Measurements from ENCODE around the gene LOXL4.

The LOXL4 gene

DNA sequence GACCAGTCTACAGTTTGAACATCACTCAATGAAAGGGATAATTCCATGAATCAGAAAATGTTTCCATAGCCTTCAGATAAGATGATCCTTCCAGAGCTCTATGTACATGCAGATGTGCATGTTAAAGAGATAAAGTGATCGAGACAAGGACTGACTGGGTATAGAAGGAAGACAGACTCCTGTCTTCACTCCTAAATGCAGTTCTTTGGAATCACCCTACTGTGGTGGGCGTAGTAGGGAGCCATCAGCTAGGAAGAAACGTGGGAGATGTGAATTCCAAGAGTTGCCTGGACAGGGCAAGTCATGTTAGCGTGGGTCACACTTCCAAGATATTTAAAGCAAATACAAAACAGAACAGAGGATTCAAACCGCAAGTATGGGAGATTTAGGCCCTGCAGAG lies 23.9 kb downstream of the LOXL4 start:
- no peak overlapping the region for H4K8ac ChIP-seq (ENCODE audit: low read depth, low read length)
- no peak overlapping the region for H3K4me2 ChIP-seq (ENCODE audit: low read length)
- H2BK120ac ChIP-seq (ENCODE audit: low read depth, low read length), result no peak overlapping the region
- no peak overlapping the region for H2AK5ac ChIP-seq (ENCODE audit: low read length)
- H4K5ac ChIP-seq (ENCODE audit: low read length), result no peak overlapping the region
- no peak overlapping the region for H3K23ac ChIP-seq (ENCODE audit: low read length)
- H3K4me3 ChIP-seq (ENCODE audit: low read length), result no peak overlapping the region
- no peaks in the 10 kb centered on the region for H3K27me3 ChIP-seq (ENCODE audit: insufficient read depth, low read length, poor library complexity)
- H3K4ac ChIP-seq (ENCODE audit: low read depth, low read length), result no peak overlapping the region
- no peaks in the 10 kb centered on the region for H3K79me1 ChIP-seq (ENCODE audit: low read length)
- H2BK15ac ChIP-seq (replicated peaks; ENCODE audit: low read depth), result no peak overlapping the region
- H3K9ac ChIP-seq (ENCODE audit: low read length), result no peak overlapping the region
- no peak overlapping the region for H3K56ac ChIP-seq (ENCODE audit: low read length)
- no peaks in the 10 kb centered on the region for H3K79me2 ChIP-seq (ENCODE audit: control insufficient read depth, insufficient read depth, low read length)
- H3K27ac ChIP-seq (ENCODE audit: low read depth, low read length), result no peak overlapping the region
- DNase-seq, result no peak
- H3K36me3 ChIP-seq (ENCODE audit: control insufficient read depth, insufficient read depth, low read length), result no peaks in the 10 kb centered on the region
- no peaks in the 10 kb centered on the region for H3K4me1 ChIP-seq (ENCODE audit: control insufficient read depth, low read depth, low read length)
- no CpG with 5 or more reads among the region's 5 CpGs for WGBS (ENCODE audit: extremely low coverage, insufficient coverage, low lambda C conversion rate)
- no peak overlapping the region for H3K18ac ChIP-seq (ENCODE audit: low read length)
- no peak overlapping the region for H2BK5ac ChIP-seq (ENCODE audit: low read length)

DNA sequence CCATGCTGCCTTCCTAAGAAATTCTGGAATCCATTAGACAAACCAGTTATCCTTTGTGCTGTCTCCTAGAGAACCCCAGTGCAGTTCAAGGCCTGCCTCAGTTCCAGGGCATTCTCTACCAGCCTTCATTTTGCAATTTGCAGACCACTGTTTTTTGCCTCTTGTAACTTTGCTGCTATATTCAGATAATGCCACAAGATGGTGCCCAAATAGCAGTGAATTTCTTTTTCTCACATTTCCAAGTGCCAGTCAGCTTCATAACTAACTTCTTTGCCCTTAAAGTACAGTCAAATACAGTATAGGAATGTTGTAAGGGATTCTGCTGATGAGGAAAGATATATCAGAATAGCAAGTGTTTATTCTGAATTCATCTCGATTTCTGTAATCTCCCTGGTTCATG lies 25.2 kb downstream of the LOXL4 start:
- H3K4ac ChIP-seq (ENCODE audit: low read depth, low read length), result no peak overlapping the region
- no peaks in the 10 kb centered on the region for H3K79me1 ChIP-seq (ENCODE audit: low read length)
- no peak overlapping the region for H3K4me2 ChIP-seq (ENCODE audit: low read length)
- no peak overlapping the region for H3K23ac ChIP-seq (ENCODE audit: low read length)
- H2BK5ac ChIP-seq (ENCODE audit: low read length), result no peak overlapping the region
- WGBS (ENCODE audit: extremely low coverage, insufficient coverage, low lambda C conversion rate), result no CpG with 5 or more reads among the region's 1 CpG
- no peak overlapping the region for H3K18ac ChIP-seq (ENCODE audit: low read length)
- no peak overlapping the region for H4K8ac ChIP-seq (ENCODE audit: low read depth, low read length)
- no peaks in the 10 kb centered on the region for H3K36me3 ChIP-seq (ENCODE audit: control insufficient read depth, insufficient read depth, low read length)
- H3K79me2 ChIP-seq (ENCODE audit: control insufficient read depth, insufficient read depth, low read length), result no peaks in the 10 kb centered on the region
- no peak overlapping the region for H2AK5ac ChIP-seq (ENCODE audit: low read length)
- H2BK15ac ChIP-seq (replicated peaks; ENCODE audit: low read depth), result no peak overlapping the region
- no peaks in the 10 kb centered on the region for H3K4me1 ChIP-seq (ENCODE audit: control insufficient read depth, low read depth, low read length)
- H3K27me3 ChIP-seq (ENCODE audit: insufficient read depth, low read length, poor library complexity), result no peaks in the 10 kb centered on the region
- no peak overlapping the region for H4K5ac ChIP-seq (ENCODE audit: low read length)
- no peak overlapping the region for H3K56ac ChIP-seq (ENCODE audit: low read length)
- H3K27ac ChIP-seq (ENCODE audit: low read depth, low read length), result no peak overlapping the region
- no peak overlapping the region for H3K4me3 ChIP-seq (ENCODE audit: low read length)
- DNase-seq, result peak; percentile 40
- H2BK120ac ChIP-seq (ENCODE audit: low read depth, low read length), result no peak overlapping the region
- no peak overlapping the region for H3K9ac ChIP-seq (ENCODE audit: low read length)

DNA sequence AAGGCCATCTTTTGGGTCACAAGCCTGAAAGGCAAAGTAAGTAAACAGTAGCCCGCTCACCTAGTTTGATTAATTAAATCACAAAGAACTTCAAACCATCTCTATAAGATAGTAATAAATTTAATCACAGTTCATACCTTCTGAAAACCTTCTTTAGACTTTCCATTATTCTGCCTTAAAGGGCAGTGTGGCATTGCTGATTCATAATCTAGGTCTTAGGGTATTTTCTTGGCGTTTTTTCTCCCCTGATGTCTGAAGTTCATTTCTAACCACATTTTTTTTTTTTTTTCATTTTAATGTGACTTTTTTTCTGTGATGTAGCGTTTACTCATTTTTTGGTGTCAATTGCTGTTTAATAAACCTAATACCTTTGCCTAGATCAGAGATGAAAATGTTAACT lies 27.5 kb downstream of the LOXL4 start:
- H3K4me1 ChIP-seq (ENCODE audit: control insufficient read depth, low read depth, low read length), result no peaks in the 10 kb centered on the region
- WGBS (ENCODE audit: extremely low coverage, insufficient coverage, low lambda C conversion rate), result no CpG with 5 or more reads among the region's 3 CpGs
- no peaks in the 10 kb centered on the region for H3K27me3 ChIP-seq (ENCODE audit: insufficient read depth, low read length, poor library complexity)
- H3K36me3 ChIP-seq (ENCODE audit: control insufficient read depth, insufficient read depth, low read length), result no peaks in the 10 kb centered on the region
- H3K4me2 ChIP-seq (ENCODE audit: low read length), result no peak overlapping the region
- H2BK120ac ChIP-seq (ENCODE audit: low read depth, low read length), result no peak overlapping the region
- DNase-seq, result no peak
- no peak overlapping the region for H4K5ac ChIP-seq (ENCODE audit: low read length)
- no peak overlapping the region for H3K23ac ChIP-seq (ENCODE audit: low read length)
- H2BK5ac ChIP-seq (ENCODE audit: low read length), result no peak overlapping the region
- H3K27ac ChIP-seq (ENCODE audit: low read depth, low read length), result no peak overlapping the region
- no peak overlapping the region for H3K18ac ChIP-seq (ENCODE audit: low read length)
- H3K56ac ChIP-seq (ENCODE audit: low read length), result no peak overlapping the region
- no peak overlapping the region for H4K8ac ChIP-seq (ENCODE audit: low read depth, low read length)
- H2AK5ac ChIP-seq (ENCODE audit: low read length), result no peak overlapping the region
- no peak overlapping the region for H3K4me3 ChIP-seq (ENCODE audit: low read length)
- no peak overlapping the region for H3K4ac ChIP-seq (ENCODE audit: low read depth, low read length)
- no peak overlapping the region for H2BK15ac ChIP-seq (replicated peaks; ENCODE audit: low read depth)
- H3K9ac ChIP-seq (ENCODE audit: low read length), result no peak overlapping the region
- no peaks in the 10 kb centered on the region for H3K79me1 ChIP-seq (ENCODE audit: low read length)
- H3K79me2 ChIP-seq (ENCODE audit: control insufficient read depth, insufficient read depth, low read length), result no peaks in the 10 kb centered on the region

DNA sequence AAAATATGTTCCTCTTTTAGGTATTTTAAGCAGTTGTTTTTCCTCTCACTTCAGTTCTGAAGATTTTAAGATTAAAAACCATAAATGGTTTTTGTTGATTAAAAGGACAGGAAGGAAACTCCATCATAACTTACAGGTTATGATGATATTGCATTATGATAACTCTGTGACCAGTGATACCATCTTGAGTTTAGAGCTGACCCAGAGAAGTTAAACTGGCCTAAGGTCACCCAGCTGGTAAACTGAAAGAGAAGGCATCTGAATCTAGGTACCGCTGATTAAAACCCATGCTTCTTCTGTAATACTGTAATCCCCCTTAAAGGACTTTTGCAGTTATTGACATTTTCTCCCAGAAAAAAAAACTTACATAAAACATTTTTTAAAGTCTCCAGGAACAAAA lies 29.6 kb downstream of the LOXL4 start:
- no peaks in the 10 kb centered on the region for H3K79me1 ChIP-seq (ENCODE audit: low read length)
- WGBS (ENCODE audit: extremely low coverage, insufficient coverage, low lambda C conversion rate), result no CpG with 5 or more reads among the region's 1 CpG
- H4K5ac ChIP-seq (ENCODE audit: low read length), result no peak overlapping the region
- no peak for DNase-seq
- H3K36me3 ChIP-seq (ENCODE audit: control insufficient read depth, insufficient read depth, low read length), result no peaks in the 10 kb centered on the region
- H3K27me3 ChIP-seq (ENCODE audit: insufficient read depth, low read length, poor library complexity), result no peaks in the 10 kb centered on the region
- H3K4me1 ChIP-seq (ENCODE audit: control insufficient read depth, low read depth, low read length), result no peaks in the 10 kb centered on the region
- no peak overlapping the region for H3K9ac ChIP-seq (ENCODE audit: low read length)
- no peak overlapping the region for H3K4ac ChIP-seq (ENCODE audit: low read depth, low read length)
- no peak overlapping the region for H2BK120ac ChIP-seq (ENCODE audit: low read depth, low read length)
- H3K18ac ChIP-seq (ENCODE audit: low read length), result no peak overlapping the region
- no peak overlapping the region for H2BK15ac ChIP-seq (replicated peaks; ENCODE audit: low read depth)
- H3K4me2 ChIP-seq (ENCODE audit: low read length), result no peak overlapping the region
- H3K56ac ChIP-seq (ENCODE audit: low read length), result no peak overlapping the region
- H3K23ac ChIP-seq (ENCODE audit: low read length), result no peak overlapping the region
- H4K8ac ChIP-seq (ENCODE audit: low read depth, low read length), result no peak overlapping the region
- H3K27ac ChIP-seq (ENCODE audit: low read depth, low read length), result no peak overlapping the region
- H2AK5ac ChIP-seq (ENCODE audit: low read length), result no peak overlapping the region
- H3K79me2 ChIP-seq (ENCODE audit: control insufficient read depth, insufficient read depth, low read length), result no peaks in the 10 kb centered on the region
- H3K4me3 ChIP-seq (ENCODE audit: low read length), result no peak overlapping the region
- H2BK5ac ChIP-seq (ENCODE audit: low read length), result no peak overlapping the region

DNA sequence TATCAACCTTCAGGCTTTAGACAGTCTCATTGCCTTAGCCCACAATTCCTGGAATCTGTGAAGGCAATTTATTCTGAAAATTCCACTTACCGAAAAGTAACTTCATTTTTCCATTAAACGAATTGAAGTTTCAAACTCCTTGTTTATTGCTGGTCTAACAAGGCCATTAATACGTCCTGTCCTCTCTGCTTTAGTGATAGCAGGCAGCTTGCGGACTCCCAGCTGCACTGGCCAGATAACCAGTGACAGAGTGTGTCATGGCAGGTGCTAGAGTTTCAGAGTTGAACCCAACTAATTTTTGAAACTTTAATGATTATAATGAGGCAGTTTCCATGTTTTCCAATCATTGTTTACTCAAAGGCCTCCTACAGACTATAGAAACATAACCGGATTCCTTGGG lies 31.1 kb downstream of the LOXL4 start:
- Histone ChIP-seq H4K8ac (ENCODE audit: low read depth, low read length) (no peak overlapping the region), H3K23ac (ENCODE audit: low read length) (no peak overlapping the region), H3K4me2 (ENCODE audit: low read length) (no peak overlapping the region), H3K9ac (ENCODE audit: low read length) (no peak overlapping the region), H2BK5ac (ENCODE audit: low read length) (no peak overlapping the region), H3K4ac (ENCODE audit: low read depth, low read length) (no peak overlapping the region), H3K79me2 (ENCODE audit: control insufficient read depth, insufficient read depth, low read length) (no peaks in the 10 kb centered on the region), H3K4me1 (ENCODE audit: control insufficient read depth, low read depth, low read length) (no peaks in the 10 kb centered on the region), H3K56ac (ENCODE audit: low read length) (no peak overlapping the region), H2BK15ac (replicated peaks; ENCODE audit: low read depth) (no peak overlapping the region), H3K36me3 (ENCODE audit: control insufficient read depth, insufficient read depth, low read length) (no peaks in the 10 kb centered on the region), H3K27me3 (ENCODE audit: insufficient read depth, low read length, poor library complexity) (no peaks in the 10 kb centered on the region), H3K27ac (ENCODE audit: low read depth, low read length) (no peak overlapping the region), H4K5ac (ENCODE audit: low read length) (no peak overlapping the region), H2BK120ac (ENCODE audit: low read depth, low read length) (no peak overlapping the region), H3K79me1 (ENCODE audit: low read length) (no peaks in the 10 kb centered on the region), H2AK5ac (ENCODE audit: low read length) (no peak overlapping the region), H3K4me3 (ENCODE audit: low read length) (no peak overlapping the region), H3K18ac (ENCODE audit: low read length) (no peak overlapping the region)
- no CpG with 5 or more reads among the region's 5 CpGs for WGBS (ENCODE audit: extremely low coverage, insufficient coverage, low lambda C conversion rate)
- no peak for DNase-seq

DNA sequence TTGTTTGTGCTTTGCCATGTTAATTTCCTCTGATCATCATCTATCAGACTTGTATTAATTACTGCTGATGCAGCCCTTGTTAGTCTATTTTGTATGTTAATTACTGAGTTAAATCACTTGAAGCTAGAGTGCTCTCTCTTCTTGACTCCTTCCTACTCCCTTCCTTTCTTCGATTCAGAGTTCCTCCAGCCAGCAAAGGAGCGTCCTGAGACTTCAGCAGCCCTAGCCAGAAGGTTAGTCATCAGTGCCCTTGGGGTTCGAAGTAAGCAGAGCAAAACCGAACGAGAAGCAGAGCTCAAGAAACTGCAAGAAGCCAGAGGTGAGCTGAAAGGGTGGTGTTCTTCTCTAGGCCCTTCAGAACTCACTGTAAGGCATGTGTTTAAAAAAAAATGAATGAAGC lies 32.1 kb downstream of the LOXL4 start:
- H2BK120ac ChIP-seq (ENCODE audit: low read depth, low read length), result no peak overlapping the region
- H3K23ac ChIP-seq (ENCODE audit: low read length), result no peak overlapping the region
- H3K4me2 ChIP-seq (ENCODE audit: low read length), result no peak overlapping the region
- H3K27ac ChIP-seq (ENCODE audit: low read depth, low read length), result no peak overlapping the region
- no peak overlapping the region for H2BK15ac ChIP-seq (replicated peaks; ENCODE audit: low read depth)
- no peak overlapping the region for H3K4me3 ChIP-seq (ENCODE audit: low read length)
- no peak for DNase-seq
- no CpG with 5 or more reads among the region's 5 CpGs for WGBS (ENCODE audit: extremely low coverage, insufficient coverage, low lambda C conversion rate)
- no peak overlapping the region for H2AK5ac ChIP-seq (ENCODE audit: low read length)
- H3K9ac ChIP-seq (ENCODE audit: low read length), result no peak overlapping the region
- no peaks in the 10 kb centered on the region for H3K4me1 ChIP-seq (ENCODE audit: control insufficient read depth, low read depth, low read length)
- no peak overlapping the region for H4K5ac ChIP-seq (ENCODE audit: low read length)
- H2BK5ac ChIP-seq (ENCODE audit: low read length), result no peak overlapping the region
- no peak overlapping the region for H3K4ac ChIP-seq (ENCODE audit: low read depth, low read length)
- no peak overlapping the region for H3K18ac ChIP-seq (ENCODE audit: low read length)
- H4K8ac ChIP-seq (ENCODE audit: low read depth, low read length), result no peak overlapping the region
- no peaks in the 10 kb centered on the region for H3K36me3 ChIP-seq (ENCODE audit: control insufficient read depth, insufficient read depth, low read length)
- H3K79me2 ChIP-seq (ENCODE audit: control insufficient read depth, insufficient read depth, low read length), result no peaks in the 10 kb centered on the region
- no peaks in the 10 kb centered on the region for H3K27me3 ChIP-seq (ENCODE audit: insufficient read depth, low read length, poor library complexity)
- no peaks in the 10 kb centered on the region for H3K79me1 ChIP-seq (ENCODE audit: low read length)
- H3K56ac ChIP-seq (ENCODE audit: low read length), result no peak overlapping the region

Measured in mesendoderm (in vitro differentiated cells).